HFF-Myc (cell line): ENCODE data around the gene DLEC1.
"Not testable (repeated sequence)": the region's sequence is repeated elsewhere in the genome, so short reads cannot be mapped to it uniquely, and the experiment has no call there.

ENCODE experiments used
- DNase-seq: peaks from one replicate; pipeline ENCODE4 v3.0.0-alpha.2; 2011; ENCODE audit warnings: low read depth; ENCODE audit errors: extremely low read depth
- H3K4me3 ChIP-seq: replicated peaks from 2 replicates; pipeline ENCODE4 v1.5.1; 2011; ENCODE audit warnings: low read depth, mild to moderate bottlenecking, control low read depth, low read length
- CTCF ChIP-seq: IDR thresholded peaks from 2 replicates; pipeline ENCODE4 v1.5.1; 2012; ENCODE audit warnings: mild to moderate bottlenecking, low read depth, low read length, control low read depth; ENCODE audit errors: missing control alignments

The DLEC1 gene

GRCh38 chr3:38153221-38153620, 114.2 kb downstream of the DLEC1 start:
- no peak for TF ChIP-seq CTCF
- no peak for DNase-seq
- no peak overlapping the region for H3K4me3 ChIP-seq

- TF ChIP-seq CTCF, result no peak
- DNase-seq, result no peak
These were observed 115.1 kb downstream of the DLEC1 start for GRCh38 chr3:38154033-38154494.

GRCh38 chr3:38154625-38155255, 115.7 kb downstream of the DLEC1 start:
- no peak for DNase-seq
- no peak overlapping the region for H3K4me3 ChIP-seq
- TF ChIP-seq CTCF, result no peak

More at GRCh38 chr3:38154033-38154494, 115.1 kb downstream of the DLEC1 start:
- no peak overlapping the region for H3K4me3 ChIP-seq

- no peak overlapping the region for H3K4me3 ChIP-seq
- no peak for DNase-seq
- TF ChIP-seq CTCF, result no peak
These were observed 116.8 kb downstream of the DLEC1 start for GRCh38 chr3:38155825-38156224.

GRCh38 chr3:38157117-38157516, 118.1 kb downstream of the DLEC1 start:
- no peak for DNase-seq
- no peak for TF ChIP-seq CTCF

GRCh38 chr3:38157595-38157994, 118.6 kb downstream of the DLEC1 start:
- no peak for TF ChIP-seq CTCF
- DNase-seq, result no peak
- no peak overlapping the region for H3K4me3 ChIP-seq

More at GRCh38 chr3:38157117-38157516, 118.1 kb downstream of the DLEC1 start:
- H3K4me3 ChIP-seq, result no peak overlapping the region

GRCh38 chr3:38158472-38158871, 119.5 kb downstream of the DLEC1 start:
- DNase-seq, result no peak

GRCh38 chr3:38160704-38161103, 121.7 kb downstream of the DLEC1 start:
- not testable (repeated sequence) for DNase-seq

More at GRCh38 chr3:38158472-38158871, 119.5 kb downstream of the DLEC1 start:
- no peak overlapping the region for H3K4me3 ChIP-seq
- no peak for TF ChIP-seq CTCF

More at GRCh38 chr3:38160704-38161103, 121.7 kb downstream of the DLEC1 start:
- not testable (repeated sequence) for H3K4me3 ChIP-seq
